Measurements from ENCODE around the gene LRRIQ4.

Gene LRRIQ4

DNA sequence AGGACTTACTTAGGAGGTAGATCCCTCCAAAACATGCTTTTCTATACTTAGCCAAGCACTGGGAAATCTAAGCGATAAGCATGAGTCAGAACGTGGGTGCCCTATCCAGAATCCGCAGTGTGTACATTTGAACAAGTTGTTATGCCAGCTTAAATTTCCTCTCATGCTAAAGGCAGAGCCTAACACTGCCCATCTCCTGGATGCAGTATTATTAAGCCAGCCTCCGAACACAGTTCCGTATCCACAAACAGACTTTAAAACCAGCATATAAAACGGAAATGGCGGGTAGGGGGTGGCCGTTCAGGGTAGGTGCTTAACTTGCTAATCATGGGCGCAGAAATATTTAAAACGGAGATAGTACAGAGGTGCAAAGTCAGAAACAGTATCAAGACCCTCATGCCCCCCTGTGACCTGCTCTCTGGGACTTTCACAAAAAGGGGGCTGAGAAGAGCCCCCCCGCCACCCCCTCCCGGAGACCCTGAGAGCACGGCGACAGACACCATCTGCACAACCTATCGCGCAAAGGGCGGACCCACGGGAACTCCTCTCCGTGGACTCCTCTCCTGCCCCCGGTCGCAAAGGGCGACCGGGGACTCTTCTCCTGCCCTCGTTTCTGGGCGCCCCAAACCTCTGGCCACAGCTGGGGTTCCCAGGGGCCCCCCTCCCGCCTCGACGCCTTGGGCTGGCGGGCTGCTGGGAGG lies 889 bp upstream of the LRRIQ4 start:
- no peak for FAIRE-seq

DNA sequence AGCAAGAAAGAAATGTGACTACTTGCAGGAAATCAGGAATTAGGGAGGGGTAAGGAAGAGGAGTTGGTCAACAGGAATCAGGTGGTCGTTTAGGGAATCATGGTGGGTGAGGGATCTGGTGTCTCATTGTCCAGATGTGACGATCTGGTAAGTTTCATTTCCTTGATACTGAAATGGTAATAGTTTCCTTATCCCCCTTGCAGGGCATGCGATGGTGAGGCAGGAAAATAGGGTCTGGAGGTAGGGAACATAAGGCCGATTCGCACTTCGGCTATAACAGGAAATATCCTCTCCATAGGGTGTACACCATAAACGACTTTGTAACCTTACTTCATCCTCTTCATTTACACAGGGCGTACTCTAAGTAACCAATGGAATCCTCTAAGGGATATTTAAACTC lies 608 bp downstream of the LRRIQ4 start:
- no peak for FAIRE-seq

DNA sequence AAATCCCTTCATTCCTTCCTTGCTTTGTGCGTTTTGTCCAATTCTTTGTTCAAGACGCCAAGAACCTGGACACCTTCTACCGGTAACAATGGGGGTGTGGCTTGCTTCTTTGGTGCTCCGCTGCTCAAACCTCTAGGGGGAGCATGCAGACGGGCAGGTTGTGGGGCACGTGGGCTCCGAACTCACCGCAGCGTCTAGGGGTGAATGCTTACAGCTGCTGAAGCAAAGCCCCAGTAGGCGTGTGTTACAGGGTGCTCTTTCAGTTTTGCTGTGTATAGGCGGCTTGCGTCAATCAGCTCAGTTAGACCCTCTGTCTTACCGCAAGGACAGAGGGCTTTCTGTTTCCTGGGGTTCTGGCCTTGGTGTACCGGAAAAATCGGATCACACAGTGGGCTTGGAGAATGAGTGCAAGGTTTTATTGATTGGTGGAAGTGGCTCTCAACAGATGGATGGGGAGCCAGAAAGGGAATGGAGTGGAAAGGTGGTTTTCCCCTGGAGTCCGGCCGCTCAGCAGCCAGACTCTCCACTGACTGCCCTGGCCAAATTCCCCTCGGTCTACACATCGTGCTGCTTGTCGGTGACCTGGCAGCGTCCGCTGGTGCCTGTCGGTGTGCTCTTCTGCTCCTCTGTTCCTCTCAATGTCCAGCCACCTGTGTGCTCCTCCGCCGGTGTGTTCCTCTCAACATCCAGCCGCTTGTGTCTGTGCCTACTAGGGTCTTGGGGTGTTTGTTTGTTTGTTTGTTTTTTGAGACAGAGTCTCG lies 1.3 kb downstream of the LRRIQ4 start:
- FAIRE-seq, result no peak

- FAIRE-seq, result no peak
Measured at GRCh38 chr3:169815590-169816150, 3.0 kb downstream of the LRRIQ4 start.

- no peak for FAIRE-seq
Measured at GRCh38 chr3:169818316-169818715, 5.6 kb downstream of the LRRIQ4 start.

GRCh38 chr3:169822091-169822490 lies 9.4 kb downstream of the LRRIQ4 start:
- FAIRE-seq, result no peak

DNA sequence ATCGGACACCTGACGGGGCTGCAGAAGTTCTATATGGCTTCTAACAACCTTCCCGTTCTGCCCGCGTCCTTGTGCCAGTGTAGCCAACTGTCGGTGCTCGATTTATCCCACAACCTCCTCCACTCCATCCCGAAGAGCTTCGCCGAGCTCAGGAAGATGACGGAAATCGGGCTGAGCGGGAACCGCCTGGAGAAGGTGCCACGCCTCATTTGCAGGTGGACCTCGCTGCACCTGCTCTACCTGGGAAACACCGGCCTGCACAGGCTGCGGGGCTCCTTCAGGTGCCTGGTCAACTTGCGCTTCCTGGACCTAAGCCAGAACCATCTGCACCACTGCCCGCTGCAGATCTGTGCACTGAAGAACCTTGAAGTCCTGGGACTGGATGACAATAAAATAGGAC lies 9.9 kb downstream of the LRRIQ4 start:
- FAIRE-seq, result no peak

- FAIRE-seq, result no peak
Measured at GRCh38 chr3:169822983-169823382, 10.3 kb downstream of the LRRIQ4 start.

DNA sequence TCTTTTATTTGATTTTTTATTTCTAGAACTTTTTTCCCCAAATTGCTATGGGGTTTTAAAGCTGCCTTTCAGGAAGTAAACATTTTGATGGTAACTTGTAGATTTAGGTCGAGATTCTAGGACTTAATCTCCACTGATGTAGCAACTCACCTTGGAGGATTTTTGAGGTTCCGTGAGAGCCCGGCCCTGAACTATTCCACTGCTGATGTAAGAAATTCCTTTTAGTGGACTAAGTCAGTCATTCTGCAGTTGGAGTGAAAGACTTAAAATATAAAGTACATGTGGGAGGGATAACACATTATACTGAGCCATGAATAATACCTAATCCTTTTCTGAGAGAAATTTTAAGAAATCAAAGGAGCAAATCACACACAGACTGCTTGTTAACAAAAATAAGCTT lies 12.6 kb downstream of the LRRIQ4 start:
- no peak for FAIRE-seq

GRCh38 chr3:169827712-169828111 lies 15.0 kb downstream of the LRRIQ4 start:
- FAIRE-seq, result no peak

DNA sequence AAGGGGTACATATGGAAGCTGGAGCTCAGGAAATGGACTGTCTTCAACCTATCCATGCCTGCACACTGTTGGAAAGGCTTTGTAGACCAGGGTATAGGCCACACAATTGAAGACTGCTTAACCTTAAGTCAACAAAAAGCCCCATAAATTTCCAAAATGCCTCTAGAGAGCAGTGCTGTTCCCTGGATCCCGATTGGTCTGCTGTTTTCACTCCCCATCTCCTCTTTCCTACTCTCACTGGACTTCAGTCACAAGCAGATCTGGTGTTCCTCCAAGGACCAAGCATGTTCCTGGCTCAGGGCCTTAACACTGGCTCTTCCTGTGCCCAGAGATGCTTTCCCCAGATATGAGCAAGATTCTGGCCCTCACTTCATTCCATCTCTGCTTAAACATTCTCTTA lies 22.9 kb downstream of the LRRIQ4 start:
- FAIRE-seq, result no peak

GRCh38 chr3:169836078-169836941 lies 23.6 kb downstream of the LRRIQ4 start:
- FAIRE-seq, result no peak

GRCh38 chr3:169836942-169837275 lies 24.2 kb downstream of the LRRIQ4 start:
- FAIRE-seq, result no peak

DNA sequence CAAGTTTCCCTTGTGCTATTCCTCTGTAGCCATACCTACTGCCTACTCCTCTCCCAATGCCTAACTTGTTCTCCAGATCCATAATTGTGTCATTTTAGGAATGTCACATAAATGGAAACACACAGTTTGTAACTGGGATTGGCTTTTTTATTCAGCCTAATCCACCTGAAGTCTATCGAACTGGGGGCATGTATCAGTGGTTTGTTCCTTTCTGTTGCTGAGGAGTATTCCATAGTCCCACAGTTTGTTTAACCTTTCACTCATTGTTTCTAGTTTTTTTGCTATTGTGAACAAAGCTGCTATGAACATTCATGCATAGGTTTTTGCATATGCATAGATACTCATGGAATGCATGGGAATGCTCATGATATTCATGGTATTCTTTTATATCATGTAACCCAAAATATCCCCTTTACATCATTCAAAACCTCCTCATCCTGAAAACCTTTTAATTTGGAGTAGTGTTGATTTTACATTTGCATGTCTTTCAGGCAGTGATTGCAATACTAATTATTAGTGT lies 25.9 kb downstream of the LRRIQ4 start:
- FAIRE-seq, result no peak

DNA sequence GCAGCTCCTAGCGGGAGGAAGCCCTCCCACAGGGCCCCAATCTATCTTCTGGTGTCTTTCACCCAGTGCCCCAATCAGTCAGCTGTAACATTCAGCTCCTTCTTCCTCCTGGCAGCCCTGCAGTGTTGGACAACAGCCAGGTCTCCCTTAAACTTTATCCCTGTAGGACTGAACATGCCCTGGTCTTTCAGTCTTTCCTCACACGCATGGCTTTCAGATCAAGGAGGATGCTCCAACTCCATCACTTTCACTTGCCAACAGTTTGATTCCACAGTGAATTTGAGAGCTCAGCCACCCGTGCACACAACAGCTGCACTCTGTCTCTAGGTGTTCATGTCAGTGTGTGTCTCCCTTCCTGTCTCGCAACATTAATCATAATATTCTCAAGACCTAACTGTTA lies 28.5 kb downstream of the LRRIQ4 start:
- FAIRE-seq, result no peak

DNA sequence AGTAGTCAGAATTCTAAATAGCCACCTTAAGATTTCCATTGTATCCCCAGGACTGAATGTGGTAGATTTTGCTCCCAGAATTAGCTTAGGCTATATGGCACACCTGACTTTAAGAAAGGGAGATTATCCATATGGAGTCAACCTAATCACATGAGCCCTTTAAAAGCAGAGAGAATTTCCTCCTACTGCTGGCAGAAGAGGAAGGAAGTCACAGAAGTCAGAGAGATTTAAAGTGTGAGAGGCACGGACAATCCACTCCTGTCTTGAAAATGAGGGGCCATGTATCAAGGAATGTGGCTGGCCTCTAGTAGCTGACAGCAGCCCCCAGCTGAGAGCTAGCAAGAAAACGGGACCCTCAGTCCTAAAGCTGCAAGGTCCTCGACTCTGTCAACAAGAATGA lies 30.3 kb downstream of the LRRIQ4 start:
- FAIRE-seq, result no peak

- FAIRE-seq, result no peak
Measured at GRCh38 chr3:169846458-169847193, 34.0 kb downstream of the LRRIQ4 start.

DNA sequence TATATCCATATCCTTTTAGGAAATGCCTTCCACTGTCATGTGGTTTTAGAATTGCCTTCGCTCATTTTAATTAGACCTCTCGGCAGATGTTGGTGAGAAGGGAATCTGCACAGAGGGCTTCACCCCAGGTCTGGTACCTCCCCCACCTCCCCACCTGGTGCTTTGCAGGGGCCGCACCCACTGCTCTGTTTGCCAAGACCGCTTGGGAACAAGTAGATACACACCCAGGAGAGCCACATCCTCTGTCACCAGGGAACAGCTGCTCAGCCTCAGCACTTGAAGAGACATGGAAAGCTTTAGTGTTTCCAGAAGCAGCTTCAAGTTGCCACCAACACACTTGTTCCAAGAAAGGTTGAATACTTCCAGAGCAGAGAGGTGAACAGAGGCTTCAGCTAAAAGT lies 35.2 kb downstream of the LRRIQ4 start:
- no peak for FAIRE-seq

- no peak for FAIRE-seq
Measured at GRCh38 chr3:169848741-169849140, 36.1 kb downstream of the LRRIQ4 start.

DNA sequence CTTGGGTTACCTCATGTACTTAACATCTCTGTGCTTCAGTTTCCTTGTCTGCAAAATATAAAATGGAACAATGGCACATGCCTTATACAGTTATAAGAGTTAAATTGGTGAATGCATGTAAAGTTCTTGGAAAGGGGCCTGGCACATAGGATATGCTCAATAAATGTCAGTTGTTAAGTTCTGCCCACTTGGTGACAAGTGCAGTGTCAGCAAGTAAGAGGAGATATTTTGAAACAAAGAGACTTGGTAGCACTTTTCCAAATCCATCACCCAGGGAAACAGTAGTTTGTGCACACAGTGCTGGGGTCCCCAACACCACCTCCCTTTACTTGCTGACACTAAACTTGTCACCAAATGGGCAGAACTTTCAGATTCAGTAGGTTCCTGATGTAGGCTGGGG lies 37.9 kb downstream of the LRRIQ4 start:
- no peak for FAIRE-seq

- FAIRE-seq, result no peak
Measured at GRCh38 chr3:169855514-169855913, 42.8 kb downstream of the LRRIQ4 start.

GRCh38 chr3:169857811-169858210 lies 45.1 kb downstream of the LRRIQ4 start:
- FAIRE-seq, result no peak

DNA sequence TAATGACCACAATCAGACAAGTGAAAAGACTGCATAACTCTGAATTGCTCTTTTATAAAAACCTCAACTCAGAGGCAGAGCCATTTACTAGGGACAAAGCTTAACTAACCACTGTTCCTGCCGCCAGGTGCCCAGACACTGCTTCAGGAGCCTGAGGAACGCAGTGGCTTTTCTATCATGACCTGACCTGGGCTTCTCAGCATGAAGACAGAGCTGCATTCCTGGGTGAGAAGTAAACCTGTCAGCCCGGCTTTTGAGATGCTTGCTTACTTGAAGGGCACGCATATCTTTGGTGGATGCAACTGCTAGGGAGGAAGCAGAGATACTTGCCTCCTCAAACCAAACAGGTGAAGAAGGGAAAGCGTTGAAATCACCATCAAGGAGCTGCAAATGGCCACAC lies 49.2 kb downstream of the LRRIQ4 start:
- no peak for FAIRE-seq

Data from TTC549 (cell line).